Left ventricle myocardium inferior (tissue), 1 donor: ENCODE data around the gene INPPL1. TPM values are rescaled to one million over a fixed set of nuclear protein-coding genes. Genes with fewer than 3 reads are reported as not detected.

Source experiments
- DNase-seq: peaks from one replicate; pipeline ENCODE4 v3.0.0-alpha.2; 2020
- H3K27ac ChIP-seq: fragments of 200-600 bp; replicated peaks from 2 replicates; pipeline ENCODE4 v1.8.0; 2021
- H3K27me3 ChIP-seq: fragments of 200-600 bp; 2 replicates; pipeline ENCODE4 v1.8.0; 2021; ENCODE audit warnings: low read depth
- H3K36me3 ChIP-seq: fragments of 200-600 bp; 2 replicates; pipeline ENCODE4 v1.8.0; 2021
- H3K4me1 ChIP-seq: fragments of 200-600 bp; 2 replicates; pipeline ENCODE4 v1.8.0; 2021
- H3K4me3 ChIP-seq: fragments of 200-600 bp; 2 replicates; pipeline ENCODE4 v1.8.0; 2021; ENCODE audit warnings: mild to moderate bottlenecking, moderate library complexity
- H3K9me3 ChIP-seq: fragments of 200-600 bp; replicated peaks from 2 replicates; pipeline ENCODE4 v1.8.0; 2021
- intact Hi-C: fragments of 100-400 bp; cut with micrococcal nuclease; formaldehyde crosslinking; loops from one replicate; pipeline ENCODE4 v1.11.0; 2022
- total RNA-seq: library from RNA; stranded (reverse); fragmentation: NEBNext Ultra II Directional; extraction: Animal tissue kit (Norgen Biotek cat#: 25700); gene quantifications from one replicate; pipeline ENCODE4 v1.2.1, GENCODE V29; 2021
- TF ChIP-seq, protein P1 (sequence below): fragments of 200-600 bp; IDR thresholded peaks from 2 replicates; pipeline ENCODE4 v1.8.0; 2021; ENCODE audit warnings: antibody characterized with exemption, mild to moderate bottlenecking, borderline replicate concordance
- donor health status: DM: no; HTN: yes; CAD: no; lungs with severe emphysema.

The INPPL1 gene
- total RNA-seq, 1 donor from 2014 or later, result 115 TPM

DNA sequence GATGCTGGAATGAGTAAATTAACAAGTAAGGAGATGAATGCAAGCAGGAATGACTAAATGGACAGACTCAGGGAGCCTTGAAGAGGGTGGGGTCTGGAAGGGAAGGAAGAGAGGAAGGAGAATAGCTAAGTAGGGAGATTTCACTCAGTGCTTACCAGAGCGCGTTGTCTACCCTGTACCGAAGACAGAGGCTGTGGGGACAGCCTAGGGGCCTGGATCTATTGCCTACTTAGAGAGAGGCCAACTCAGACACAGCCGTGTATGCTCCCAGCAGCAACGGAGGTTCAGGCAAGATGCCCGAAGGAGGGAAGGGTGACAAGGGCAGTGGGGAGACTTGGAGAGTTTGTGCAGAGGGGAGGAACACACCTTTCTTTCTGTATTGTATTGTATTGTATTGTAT lies 7.9 kb upstream of the INPPL1 start, which contains the start of gene FOLR2:
Gene FOLR2, plus strand, starts transcription at position 157 of the 400 bp plus-strand sequence. CDS start 1,791 bp downstream, outside the sequence.
- Histone ChIP-seq H3K27ac (peak within 1 kb of the TSS; percentile 28), H3K27me3 (peaks cover 28% of the 10 kb centered on the region), H3K4me3 (peak within 1 kb of the TSS; percentile 30), H3K36me3 (no peaks in the 10 kb centered on the region), H3K9me3 (no peaks in the 10 kb centered on the region), H3K4me1 (no peaks in the 10 kb centered on the region)
- TF ChIP-seq, protein P1, sequence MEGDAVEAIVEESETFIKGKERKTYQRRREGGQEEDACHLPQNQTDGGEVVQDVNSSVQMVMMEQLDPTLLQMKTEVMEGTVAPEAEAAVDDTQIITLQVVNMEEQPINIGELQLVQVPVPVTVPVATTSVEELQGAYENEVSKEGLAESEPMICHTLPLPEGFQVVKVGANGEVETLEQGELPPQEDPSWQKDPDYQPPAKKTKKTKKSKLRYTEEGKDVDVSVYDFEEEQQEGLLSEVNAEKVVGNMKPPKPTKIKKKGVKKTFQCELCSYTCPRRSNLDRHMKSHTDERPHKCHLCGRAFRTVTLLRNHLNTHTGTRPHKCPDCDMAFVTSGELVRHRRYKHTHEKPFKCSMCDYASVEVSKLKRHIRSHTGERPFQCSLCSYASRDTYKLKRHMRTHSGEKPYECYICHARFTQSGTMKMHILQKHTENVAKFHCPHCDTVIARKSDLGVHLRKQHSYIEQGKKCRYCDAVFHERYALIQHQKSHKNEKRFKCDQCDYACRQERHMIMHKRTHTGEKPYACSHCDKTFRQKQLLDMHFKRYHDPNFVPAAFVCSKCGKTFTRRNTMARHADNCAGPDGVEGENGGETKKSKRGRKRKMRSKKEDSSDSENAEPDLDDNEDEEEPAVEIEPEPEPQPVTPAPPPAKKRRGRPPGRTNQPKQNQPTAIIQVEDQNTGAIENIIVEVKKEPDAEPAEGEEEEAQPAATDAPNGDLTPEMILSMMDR, result no peak
- intact Hi-C loops, result no loop called here
- no peak for DNase-seq

DNA sequence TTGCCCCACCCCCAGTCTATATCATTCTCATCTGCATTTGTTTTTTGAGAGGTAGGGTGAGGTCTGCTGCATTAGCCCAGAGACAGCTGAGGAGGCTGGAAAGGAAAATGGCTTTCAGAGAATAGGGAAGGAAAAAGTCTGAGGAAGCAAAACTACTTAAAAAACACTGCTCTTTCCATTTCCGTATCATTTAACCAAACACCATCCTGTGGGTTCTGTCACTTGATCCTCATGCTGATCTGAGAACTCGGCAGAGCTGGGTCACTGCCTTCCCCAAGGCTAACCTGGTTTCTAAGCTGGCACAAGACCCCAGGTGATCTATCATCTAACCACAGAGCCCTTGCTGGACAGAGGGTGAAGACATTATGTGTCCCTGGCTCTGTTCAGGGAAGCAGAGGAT lies 6.7 kb upstream of the INPPL1 start:
- Histone ChIP-seq H3K27me3 (peaks cover 28% of the 10 kb centered on the region), H3K27ac (peak overlapping the region; percentile 28), H3K4me1 (peaks cover 8% of the 10 kb centered on the region), H3K4me3 (peak overlapping the region; percentile 30), H3K36me3 (no peaks in the 10 kb centered on the region), H3K9me3 (no peaks in the 10 kb centered on the region)
- intact Hi-C loops, result no loop called here
- no peak for DNase-seq
- TF ChIP-seq, protein P1, result no peak

DNA sequence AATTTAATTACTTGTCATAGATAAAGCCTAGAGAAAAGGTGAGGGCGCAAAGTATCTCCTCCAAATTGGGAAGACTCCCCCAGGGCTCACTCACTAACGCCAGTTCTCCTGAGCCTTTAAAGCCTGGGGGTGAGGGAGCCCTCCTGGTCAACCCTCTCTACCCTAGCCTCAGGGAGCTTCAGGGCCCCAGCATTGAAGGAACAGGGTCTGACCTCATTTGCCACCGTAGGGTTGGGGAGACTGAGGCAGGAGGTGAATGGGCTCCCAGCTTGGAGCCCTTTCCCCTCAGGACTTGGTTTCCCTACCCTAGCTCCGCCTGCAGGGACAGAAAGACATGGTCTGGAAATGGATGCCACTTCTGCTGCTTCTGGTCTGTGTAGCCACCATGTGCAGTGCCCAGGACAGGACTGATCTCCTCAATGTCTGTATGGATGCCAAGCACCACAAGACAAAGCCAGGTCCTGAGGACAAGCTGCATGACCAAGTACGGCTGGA lies 6.3 kb upstream of the INPPL1 start:
- intact Hi-C loops, result no loop called here
- Histone ChIP-seq H3K36me3 (no peaks in the 10 kb centered on the region), H3K27ac (no peak overlapping the region), H3K4me3 (peak overlapping the region; percentile 23), H3K27me3 (peaks cover 28% of the 10 kb centered on the region), H3K4me1 (peaks cover 10% of the 10 kb centered on the region), H3K9me3 (no peaks in the 10 kb centered on the region)
- no peak for DNase-seq
- TF ChIP-seq, protein P1, result no peak

DNA sequence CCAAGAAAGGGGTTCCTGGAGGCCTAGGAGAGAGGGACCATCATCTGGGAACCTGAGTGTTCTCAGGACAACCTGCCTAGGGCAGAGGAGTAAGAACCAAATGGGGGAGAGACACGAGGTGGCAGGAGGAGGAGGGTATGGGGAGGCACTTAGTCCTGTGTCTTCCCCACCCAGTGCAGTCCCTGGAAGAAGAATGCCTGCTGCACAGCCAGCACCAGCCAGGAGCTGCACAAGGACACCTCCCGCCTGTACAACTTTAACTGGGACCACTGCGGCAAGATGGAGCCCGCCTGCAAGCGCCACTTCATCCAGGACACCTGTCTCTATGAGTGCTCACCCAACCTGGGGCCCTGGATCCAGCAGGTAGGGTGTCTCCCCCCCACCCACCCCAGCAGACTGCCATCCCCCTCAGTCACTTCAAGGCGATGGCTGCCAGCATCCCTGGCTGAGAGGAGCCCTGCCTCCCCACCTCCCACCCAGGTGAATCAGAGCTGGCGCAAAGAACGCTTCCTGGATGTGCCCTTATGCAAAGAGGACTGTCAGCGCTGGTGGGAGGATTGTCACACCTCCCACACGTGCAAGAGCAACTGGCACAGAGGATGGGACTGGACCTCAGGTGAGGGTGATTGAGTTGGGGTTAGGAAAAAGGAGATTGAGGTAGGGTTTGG lies 3.7 kb upstream of the INPPL1 start:
- Histone ChIP-seq H3K4me3 (no peak overlapping the region), H3K27me3 (peaks cover 24% of the 10 kb centered on the region), H3K36me3 (no peaks in the 10 kb centered on the region), H3K9me3 (no peaks in the 10 kb centered on the region), H3K27ac (no peak overlapping the region), H3K4me1 (peaks cover 30% of the 10 kb centered on the region)
- intact Hi-C loops, result no loop called here
- TF ChIP-seq, protein P1, result no peak
- DNase-seq, result no peak

DNA sequence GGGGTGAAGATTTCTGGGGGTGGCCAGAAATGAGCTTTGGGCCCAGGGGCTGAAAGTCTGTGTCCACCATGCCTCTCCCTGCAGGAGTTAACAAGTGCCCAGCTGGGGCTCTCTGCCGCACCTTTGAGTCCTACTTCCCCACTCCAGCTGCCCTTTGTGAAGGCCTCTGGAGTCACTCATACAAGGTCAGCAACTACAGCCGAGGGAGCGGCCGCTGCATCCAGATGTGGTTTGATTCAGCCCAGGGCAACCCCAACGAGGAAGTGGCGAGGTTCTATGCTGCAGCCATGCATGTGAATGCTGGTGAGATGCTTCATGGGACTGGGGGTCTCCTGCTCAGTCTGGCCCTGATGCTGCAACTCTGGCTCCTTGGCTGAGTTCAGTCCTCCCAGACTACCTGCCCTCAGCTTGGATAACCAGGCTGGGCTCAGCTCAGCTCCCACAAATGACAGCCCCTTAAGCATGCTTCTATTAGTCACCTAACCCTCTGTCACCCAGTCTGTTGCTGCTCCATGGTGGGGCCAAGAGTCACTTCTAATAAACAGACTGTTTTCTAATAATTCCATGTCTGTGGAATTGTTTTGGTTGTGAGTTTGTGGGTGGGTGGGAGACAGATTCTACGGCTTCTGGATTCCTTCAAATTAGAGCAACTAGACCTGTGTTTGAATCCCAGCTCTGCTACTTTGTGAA lies 3.0 kb upstream of the INPPL1 start:
- intact Hi-C loops, result no loop called here
- H3K36me3 ChIP-seq, result no peaks in the 10 kb centered on the region
- H3K9me3 ChIP-seq, result no peaks in the 10 kb centered on the region
- no peak overlapping the region for H3K27ac ChIP-seq
- peaks cover 20% of the 10 kb centered on the region for H3K27me3 ChIP-seq
- peaks cover 37% of the 10 kb centered on the region for H3K4me1 ChIP-seq
- TF ChIP-seq, protein P1, result no peak
- H3K4me3 ChIP-seq, result no peak overlapping the region
- DNase-seq, result no peak
